ENCODE measurements around the gene UTP25. TPM values are rescaled to one million over a fixed set of nuclear protein-coding genes. Genes with fewer than 3 reads are reported as not detected.

Gene UTP25
- total RNA-seq, 1 donor from 2014 or later: 11.8 TPM

- peak; percentile 66 for DNase-seq (ENCODE audit: low spot score)
Observed at GRCh38 chr1:209839875-209840546, 12.2 kb downstream of the UTP25 start.

DNA sequence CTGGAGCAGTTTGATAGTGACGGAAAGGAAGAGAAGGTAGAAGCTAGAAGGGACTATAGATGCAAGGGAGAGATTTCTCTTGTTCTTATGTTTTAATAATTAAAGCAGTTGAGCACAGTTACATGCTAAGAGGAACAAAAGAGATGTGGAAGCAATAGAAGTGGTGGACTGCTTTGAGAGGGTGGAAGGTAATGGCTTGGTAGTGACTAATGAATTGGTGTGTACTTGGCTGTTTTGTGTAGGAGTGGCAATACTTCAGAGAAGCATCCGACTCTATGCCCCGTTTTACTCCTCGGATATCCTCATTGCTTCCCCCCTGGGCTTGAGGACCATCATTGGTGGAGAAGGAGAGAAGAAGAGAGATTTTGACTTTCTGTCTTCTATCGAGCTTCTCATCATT, 12.8 kb downstream of the UTP25 start:
- DNase-seq (ENCODE audit: low spot score): no peak

- DNase-seq (ENCODE audit: low spot score): no peak
Observed at GRCh38 chr1:209844695-209845407, 17.1 kb downstream of the UTP25 start.

- DNase-seq (ENCODE audit: low spot score): no peak
Observed at GRCh38 chr1:209845408-209845725, 17.6 kb downstream of the UTP25 start.

DNA sequence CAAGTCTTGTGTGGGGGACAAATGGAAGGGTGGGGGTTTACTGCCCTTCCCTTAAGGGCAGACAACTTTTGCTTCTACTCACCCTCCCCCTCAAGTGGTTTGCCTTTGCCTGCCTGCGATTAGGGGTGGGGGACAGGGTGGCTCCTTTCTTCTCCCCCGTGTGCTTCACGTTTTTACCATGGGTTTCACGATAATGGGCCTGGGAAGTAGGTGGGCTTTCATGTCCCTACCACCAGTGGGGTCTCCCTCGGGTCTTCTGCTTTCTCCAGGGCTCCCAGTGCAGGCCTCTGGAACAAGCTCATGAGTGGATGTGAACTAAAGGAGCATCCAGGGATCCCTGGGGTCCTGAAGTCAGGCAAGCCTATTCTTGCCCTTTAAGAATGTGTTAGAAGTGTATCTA, 21.6 kb downstream of the UTP25 start:
- no peak for DNase-seq (ENCODE audit: low spot score)

GRCh38 chr1:209850342-209850979, 22.7 kb downstream of the UTP25 start:
- peak; percentile 16 for DNase-seq (ENCODE audit: low spot score)

DNA sequence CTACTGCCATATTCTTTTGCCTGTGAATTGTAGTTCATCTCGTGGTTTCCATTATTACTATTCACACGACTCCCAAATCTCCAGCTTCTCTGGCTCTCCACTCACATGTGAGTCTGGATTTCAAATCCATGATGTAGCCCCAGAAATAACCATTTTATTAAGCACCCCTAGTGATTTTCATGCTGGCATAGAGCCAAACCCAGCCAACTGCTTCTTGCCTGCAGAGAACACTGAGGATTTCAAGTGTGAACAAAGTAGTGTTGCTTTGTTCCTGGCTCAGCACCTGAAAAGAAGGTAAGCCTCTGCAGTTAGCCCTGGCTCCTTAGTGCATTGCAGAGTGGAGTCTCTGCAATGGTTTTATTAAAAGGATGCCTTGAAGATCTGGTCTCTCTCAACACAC, 25.9 kb downstream of the UTP25 start:
- DNase-seq (ENCODE audit: low spot score): no peak

DNA sequence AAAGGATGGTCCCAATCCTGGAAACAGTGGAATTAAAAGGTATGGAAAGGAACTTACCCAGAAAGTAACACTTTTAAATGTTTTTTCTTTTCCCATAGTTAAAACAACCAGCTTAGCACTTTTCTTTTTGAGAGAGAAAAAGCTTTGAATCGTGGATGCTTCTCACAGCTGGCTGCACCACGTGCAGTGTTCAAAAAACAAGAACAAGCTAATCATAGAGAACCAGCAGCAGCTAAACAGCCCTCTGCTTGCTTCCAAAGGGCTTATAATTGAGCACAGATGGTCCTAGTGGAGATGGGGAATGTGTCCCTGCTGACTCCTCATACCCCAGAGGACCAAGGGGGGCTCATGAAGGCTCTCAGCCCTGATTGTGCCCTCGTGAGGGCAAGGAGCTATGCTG, 26.4 kb downstream of the UTP25 start:
- DNase-seq (ENCODE audit: low spot score): no peak

- no peak for DNase-seq (ENCODE audit: low spot score)
Observed at GRCh38 chr1:209855006-209855405, 27.2 kb downstream of the UTP25 start.

GRCh38 chr1:209855623-209856022, 27.9 kb downstream of the UTP25 start:
- no peak for DNase-seq (ENCODE audit: low spot score)

DNA sequence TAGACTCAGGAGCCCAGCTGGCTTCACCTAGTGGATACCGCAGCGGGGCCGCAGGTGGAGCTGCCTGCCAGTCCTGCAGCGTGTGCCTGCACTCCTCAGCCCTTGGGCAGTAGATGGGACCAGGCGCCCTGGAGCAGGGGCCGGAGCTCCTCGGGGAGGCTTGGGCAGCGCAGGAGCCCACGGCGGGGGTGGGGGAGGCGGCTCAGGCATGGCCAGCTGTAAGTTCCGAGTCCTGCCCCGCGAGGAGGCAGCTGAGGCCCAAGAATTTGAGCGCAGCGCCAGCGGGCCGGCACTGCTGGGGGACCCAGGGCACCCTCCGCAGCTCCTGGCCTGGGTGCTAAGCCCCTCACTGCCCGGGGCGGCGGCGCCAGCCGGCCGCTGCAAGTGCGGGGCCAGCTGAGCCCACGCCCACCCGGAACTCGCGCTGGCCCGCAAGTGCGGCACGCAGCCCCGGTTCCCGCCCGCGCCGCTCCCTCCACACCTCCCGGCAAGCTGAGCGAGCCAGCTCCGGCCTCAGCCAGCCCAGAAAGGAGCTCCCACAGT, 30.9 kb downstream of the UTP25 start:
- no peak for DNase-seq (ENCODE audit: low spot score)

- DNase-seq (ENCODE audit: low spot score): peak; percentile 85
Observed at GRCh38 chr1:209860293-209860881, 32.6 kb downstream of the UTP25 start.

- no peak for DNase-seq (ENCODE audit: low spot score)
Observed at GRCh38 chr1:209861242-209861641, 33.5 kb downstream of the UTP25 start.

- DNase-seq (ENCODE audit: low spot score): no peak
Observed at GRCh38 chr1:209862391-209863356, 34.9 kb downstream of the UTP25 start.

GRCh38 chr1:209863766-209864485, 36.2 kb downstream of the UTP25 start:
- no peak for DNase-seq (ENCODE audit: low spot score)

GRCh38 chr1:209866201-209866600, 38.4 kb downstream of the UTP25 start:
- DNase-seq (ENCODE audit: low spot score): no peak

- DNase-seq (ENCODE audit: low spot score): peak; percentile 93
Observed at GRCh38 chr1:209869291-209870149, 41.7 kb downstream of the UTP25 start.

GRCh38 chr1:209870151-209870831, 42.5 kb downstream of the UTP25 start:
- DNase-seq (ENCODE audit: low spot score): peak; percentile 50

- no peak for DNase-seq (ENCODE audit: low spot score)
Observed at GRCh38 chr1:209871006-209871405, 43.2 kb downstream of the UTP25 start.

Measured in umbilical cord (tissue), 2 donors.